ENCODE results near the gene INPP1. TPM values are rescaled to one million over a fixed set of nuclear protein-coding genes. Genes with fewer than 3 reads are reported as not detected.
A peak's percentile ranks its signal among the peaks of the same experiment; 100 is the strongest.

INPP1 gene
- polyA plus RNA-seq, 1 donor (not counting 4 experiments of a cell fraction or from before 2014, with no cell fraction given), result 6.3 TPM

DNA sequence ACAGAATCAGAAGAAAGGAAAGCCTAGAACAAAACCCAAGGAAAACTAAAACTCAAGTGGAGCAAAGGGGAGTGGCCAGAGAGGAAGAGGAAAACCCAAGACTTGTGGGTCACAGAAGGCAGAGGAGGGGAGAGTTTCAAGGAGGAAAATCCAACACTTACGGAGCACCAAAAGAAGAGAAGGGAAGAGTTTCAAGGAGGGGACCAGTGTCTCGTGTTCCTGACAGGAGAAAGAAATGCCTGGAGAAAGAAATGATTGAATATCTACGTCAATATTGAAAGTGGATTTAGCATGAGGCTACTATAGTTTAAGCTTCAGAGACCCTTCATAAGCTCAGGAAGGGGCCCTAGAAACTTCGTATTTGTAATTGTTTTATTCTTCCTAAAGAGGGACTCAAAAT is 63.4 kb downstream of the INPP1 start:
- TF ChIP-seq, protein P1, sequence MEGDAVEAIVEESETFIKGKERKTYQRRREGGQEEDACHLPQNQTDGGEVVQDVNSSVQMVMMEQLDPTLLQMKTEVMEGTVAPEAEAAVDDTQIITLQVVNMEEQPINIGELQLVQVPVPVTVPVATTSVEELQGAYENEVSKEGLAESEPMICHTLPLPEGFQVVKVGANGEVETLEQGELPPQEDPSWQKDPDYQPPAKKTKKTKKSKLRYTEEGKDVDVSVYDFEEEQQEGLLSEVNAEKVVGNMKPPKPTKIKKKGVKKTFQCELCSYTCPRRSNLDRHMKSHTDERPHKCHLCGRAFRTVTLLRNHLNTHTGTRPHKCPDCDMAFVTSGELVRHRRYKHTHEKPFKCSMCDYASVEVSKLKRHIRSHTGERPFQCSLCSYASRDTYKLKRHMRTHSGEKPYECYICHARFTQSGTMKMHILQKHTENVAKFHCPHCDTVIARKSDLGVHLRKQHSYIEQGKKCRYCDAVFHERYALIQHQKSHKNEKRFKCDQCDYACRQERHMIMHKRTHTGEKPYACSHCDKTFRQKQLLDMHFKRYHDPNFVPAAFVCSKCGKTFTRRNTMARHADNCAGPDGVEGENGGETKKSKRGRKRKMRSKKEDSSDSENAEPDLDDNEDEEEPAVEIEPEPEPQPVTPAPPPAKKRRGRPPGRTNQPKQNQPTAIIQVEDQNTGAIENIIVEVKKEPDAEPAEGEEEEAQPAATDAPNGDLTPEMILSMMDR (optimal IDR thresholded peaks at IDR 0.05 in 1 of 3, IDR thresholded peaks at IDR 0.05 in 1 of 3, conservative IDR thresholded peaks at IDR 0.05 in 1 of 3; ENCODE audit: extremely low read depth in 1 of 3, insufficient read depth in 2 of 3, low read length in 3 of 3), result no peak
- no peak for TF ChIP-seq EZH2 (IDR thresholded peaks at IDR 0.05; ENCODE audit: low read length)
- Histone ChIP-seq H3K27ac (ENCODE audit: control insufficient read depth, insufficient read depth, low read length) (no peak overlapping the region), H3K4me3 (ENCODE audit: control insufficient read depth in 2 of 3, extremely low read depth in 1 of 3, insufficient read depth in 2 of 3, low read depth in 1 of 3, low read length in 3 of 3) (no peak overlapping the region), H3K9me1 (ENCODE audit: control insufficient read depth, extremely low read depth, insufficient read depth, low read length) (no peaks in the 10 kb centered on the region), H3K4me1 (ENCODE audit: control insufficient read depth, extremely low read depth, insufficient read depth, low read length) (peaks cover 16% of the 10 kb centered on the region), H3K9me3 (ENCODE audit: control insufficient read depth, low read depth, low read length) (no peaks in the 10 kb centered on the region), H3K36me3 (ENCODE audit: control insufficient read depth in 2 of 2, extremely low read depth in 1 of 2, insufficient read depth in 2 of 2, low read length in 2 of 2) (no peaks in the 10 kb centered on the region), H3K9ac (ENCODE audit: control insufficient read depth, extremely low read depth, insufficient read depth, low read length) (no peak overlapping the region), H4K20me1 (ENCODE audit: control insufficient read depth, extremely low read depth, insufficient read depth, low read length) (no peaks in the 10 kb centered on the region), H3K79me2 (ENCODE audit: control insufficient read depth, insufficient read depth, low read length) (no peaks in the 10 kb centered on the region), H3K4me2 (ENCODE audit: control insufficient read depth, extremely low read depth, insufficient read depth, low read depth, low read length) (no peak overlapping the region), H3K27me3 (ENCODE audit: control insufficient read depth, extremely low read depth, insufficient read depth, low read length) (no peaks in the 10 kb centered on the region), H2AFZ (ENCODE audit: control insufficient read depth, low read length) (no peak overlapping the region)
- dilution Hi-C loops (cut with MboI; ENCODE audit: extremely low pct_ligation_motif_present, low sequenced_read_pairs), result no loop called here
- DNase-seq (ENCODE audit: low read depth, low spot score), result no peak
- FAIRE-seq, result no peak

DNA sequence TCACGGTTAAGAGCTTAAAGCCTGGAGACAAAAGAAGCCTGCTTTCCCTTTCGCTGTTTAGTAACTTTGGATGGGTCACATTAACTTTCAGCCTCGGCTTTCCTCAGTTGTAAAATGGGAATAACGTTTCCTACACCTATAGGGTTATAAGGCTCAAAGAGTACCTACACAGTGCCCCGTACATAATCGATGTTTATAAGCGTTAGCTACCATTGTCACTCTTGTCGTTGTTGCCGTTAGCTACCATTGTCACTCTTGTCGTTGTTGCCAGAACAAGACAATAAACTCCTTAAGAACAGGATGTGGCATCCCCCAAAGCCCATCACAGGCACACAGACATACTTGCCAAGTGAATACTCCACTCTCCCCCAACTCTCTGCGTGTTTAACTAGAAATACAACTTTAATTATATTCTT is 63.9 kb downstream of the INPP1 start:
- peak overlapping the region; percentile 50 for H2AFZ ChIP-seq (ENCODE audit: control insufficient read depth, low read length)
- peaks cover 16% of the 10 kb centered on the region for H3K4me1 ChIP-seq (ENCODE audit: control insufficient read depth, extremely low read depth, insufficient read depth, low read length)
- dilution Hi-C loops (cut with MboI; ENCODE audit: extremely low pct_ligation_motif_present, low sequenced_read_pairs), result no loop called here
- no peaks in the 10 kb centered on the region for H3K27me3 ChIP-seq (ENCODE audit: control insufficient read depth, extremely low read depth, insufficient read depth, low read length)
- H4K20me1 ChIP-seq (ENCODE audit: control insufficient read depth, extremely low read depth, insufficient read depth, low read length), result no peaks in the 10 kb centered on the region
- H3K27ac ChIP-seq (ENCODE audit: control insufficient read depth, insufficient read depth, low read length), result no peak overlapping the region
- DNase-seq (ENCODE audit: low read depth, low spot score) (no peak), FAIRE-seq (no peak)
- no peaks in the 10 kb centered on the region for H3K9me3 ChIP-seq (ENCODE audit: control insufficient read depth, low read depth, low read length)
- no peak overlapping the region for H3K9ac ChIP-seq (ENCODE audit: control insufficient read depth, extremely low read depth, insufficient read depth, low read length)
- H3K4me3 ChIP-seq (ENCODE audit: control insufficient read depth in 2 of 3, extremely low read depth in 1 of 3, insufficient read depth in 2 of 3, low read depth in 1 of 3, low read length in 3 of 3), result peak overlapping the region in 2 of 3 experiments; percentile 60 to 75
- no peaks in the 10 kb centered on the region for H3K36me3 ChIP-seq (ENCODE audit: control insufficient read depth in 2 of 2, extremely low read depth in 1 of 2, insufficient read depth in 2 of 2, low read length in 2 of 2)
- TF ChIP-seq, protein P1 (optimal IDR thresholded peaks at IDR 0.05 in 1 of 3, IDR thresholded peaks at IDR 0.05 in 1 of 3, conservative IDR thresholded peaks at IDR 0.05 in 1 of 3; ENCODE audit: extremely low read depth in 1 of 3, insufficient read depth in 2 of 3, low read length in 3 of 3), result no peak
- no peak for TF ChIP-seq EZH2 (IDR thresholded peaks at IDR 0.05; ENCODE audit: low read length)
- H3K4me2 ChIP-seq (ENCODE audit: control insufficient read depth, extremely low read depth, insufficient read depth, low read depth, low read length), result peak overlapping the region; percentile 91
- no peaks in the 10 kb centered on the region for H3K9me1 ChIP-seq (ENCODE audit: control insufficient read depth, extremely low read depth, insufficient read depth, low read length)
- no peaks in the 10 kb centered on the region for H3K79me2 ChIP-seq (ENCODE audit: control insufficient read depth, insufficient read depth, low read length)
